ENCODE measurements around the gene ANAPC7. TPM values are rescaled to one million over a fixed set of nuclear protein-coding genes. Genes with fewer than 3 reads are reported as not detected.

Gene ANAPC7
- polyA plus RNA-seq, 1 of the 3 experiments (the other 2 are of a cell fraction), result 58.9 TPM

DNA sequence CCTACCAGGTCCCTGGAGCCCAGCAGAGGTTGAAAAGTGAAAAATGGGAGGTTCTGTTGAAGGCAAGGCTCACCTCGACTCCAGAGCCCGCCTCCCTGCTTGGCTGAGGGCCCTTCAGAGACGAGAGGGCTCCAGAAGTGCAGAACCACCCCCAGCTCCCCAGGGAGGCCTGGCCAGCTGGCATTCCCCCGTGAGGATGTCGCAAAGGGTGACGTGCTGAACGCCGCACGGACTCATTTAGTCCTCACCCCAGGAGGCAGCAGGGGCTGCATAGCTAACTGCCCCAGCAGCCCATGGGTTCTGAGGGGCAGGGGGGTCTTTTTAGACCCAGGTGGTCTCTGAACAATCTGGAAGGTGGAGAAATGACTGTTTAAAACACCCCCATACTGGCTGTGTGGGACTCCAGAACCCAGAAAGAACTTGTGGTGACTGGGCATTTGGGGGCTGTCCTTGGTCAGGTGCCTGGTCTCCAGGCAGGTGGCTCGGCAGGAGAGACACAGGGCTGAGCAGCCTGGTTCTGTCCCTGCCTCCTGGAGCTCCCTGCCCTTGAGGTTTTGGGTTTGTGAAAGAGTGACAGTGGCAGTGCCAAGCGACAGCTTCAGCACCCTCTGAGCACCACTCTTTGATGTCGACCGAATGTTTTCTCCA, 32.0 kb downstream of the ANAPC7 start:
- H3K27me3 ChIP-seq (ENCODE audit: insufficient read depth), result no peaks in the 10 kb centered on the region
- H3K79me2 ChIP-seq (ENCODE audit: insufficient read depth), result no peaks in the 10 kb centered on the region
- TF ChIP-seq GATA2 (CRISPR knock-in tag; IDR thresholded peaks at IDR 0.05) (no peak), GABPA (IDR thresholded peaks at IDR 0.05; ENCODE audit: low read depth) (no peak), MEF2A (IDR thresholded peaks at IDR 0.05; ENCODE audit: borderline replicate concordance, low read depth) (no peak), SIN3A (IDR thresholded peaks at IDR 0.05; ENCODE audit: borderline replicate concordance, low read depth, low read length) (no peak), EP300 (IDR thresholded peaks at IDR 0.05; ENCODE audit: borderline replicate concordance in 1 of 2, low read depth in 1 of 2, low read length in 1 of 2) (no peak), USF1 (IDR thresholded peaks at IDR 0.05; ENCODE audit: borderline replicate concordance, low read depth) (no peak), RXRA (IDR thresholded peaks at IDR 0.05; ENCODE audit: borderline replicate concordance, low read depth) (no peak), MAX (IDR thresholded peaks at IDR 0.05; ENCODE audit: low read depth) (no peak), MXI1 (IDR thresholded peaks at IDR 0.05; ENCODE audit: low read depth, low read length) (no peak)
- peaks cover 18 to 54% of the 10 kb centered on the region in 2 experiments for H3K36me3 ChIP-seq (replicated peaks in 1 of 2; ENCODE audit: control insufficient read depth in 1 of 2, insufficient read depth in 2 of 2, low read length in 1 of 2)
- no peak overlapping the region for H3K27ac ChIP-seq (ENCODE audit: low read depth in 2 of 2, low read length in 1 of 2)
- POLR2A ChIA-PET, result no interaction called here
- no peak overlapping the region for H2AFZ ChIP-seq (ENCODE audit: low read depth)
- CTCF ChIA-PET, result interaction anchor here (0.7 to 1.8 kb wide), 4 partner anchors 13 to 55 kb away, joined by 3 to 4 read pairs (median 3); no protein-coding TSS in a partner anchor
- WGBS (ENCODE audit: low lambda C conversion rate), result 87% methylated on average over 10 of the region's 13 CpGs
- no peak overlapping the region for H3K4me2 ChIP-seq
- no peaks in the 10 kb centered on the region for H4K20me1 ChIP-seq (ENCODE audit: insufficient read depth)
- H3K9me3 ChIP-seq, result no peaks in the 10 kb centered on the region
- H3K9ac ChIP-seq, result no peak overlapping the region
- peaks cover 0 to 13% of the 10 kb centered on the region in 2 experiments; a peak in 1 of 4 replicates for H3K4me1 ChIP-seq (ENCODE audit: control insufficient read depth in 1 of 2, insufficient read depth in 2 of 2, low read depth in 1 of 2, low read length in 1 of 2)
- DNase-seq, result no peak
- H3F3A ChIP-seq (replicated peaks; ENCODE audit: insufficient read depth), result no peaks in the 10 kb centered on the region
- H3K4me3 ChIP-seq (ENCODE audit: low read depth in 2 of 2, low read length in 1 of 2), result no peak overlapping the region
- H3K9me2 ChIP-seq, result no peaks in the 10 kb centered on the region

DNA sequence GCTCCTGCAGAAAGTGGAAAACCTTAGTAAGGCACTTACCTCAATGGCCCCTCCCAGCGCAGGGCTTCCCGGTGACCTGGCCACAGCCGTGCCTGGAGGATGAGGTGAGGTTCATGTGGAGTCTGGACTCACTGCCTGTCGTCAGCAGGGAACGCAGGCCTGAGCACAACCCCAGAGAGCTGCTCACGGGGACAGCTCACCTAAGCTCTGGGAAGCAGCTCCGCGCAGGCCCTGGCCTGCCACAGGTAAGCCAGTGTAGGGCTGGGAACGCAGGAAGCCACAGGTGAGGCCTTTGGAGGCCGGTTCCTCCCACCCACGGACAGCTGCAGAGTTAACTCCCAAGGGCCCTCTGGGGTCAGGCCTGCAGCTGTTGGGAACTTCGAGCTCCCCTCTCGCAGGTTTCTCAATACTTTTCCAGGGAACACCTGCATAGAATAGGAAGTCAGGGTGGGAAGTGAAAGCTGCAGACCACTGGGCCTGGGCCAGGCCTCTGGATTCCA, 32.7 kb downstream of the ANAPC7 start:
- ChIA-PET POLR2A (no interaction called here), CTCF (interaction anchor here (0.7 to 1.0 kb wide), 2 partner anchors 13 to 56 kb away, joined by 3 read pairs; no protein-coding TSS in a partner anchor)
- Histone ChIP-seq H3K27me3 (ENCODE audit: insufficient read depth) (no peaks in the 10 kb centered on the region), H3K4me3 (ENCODE audit: low read depth in 2 of 2, low read length in 1 of 2) (no peak overlapping the region), H3K4me1 (ENCODE audit: control insufficient read depth in 1 of 2, insufficient read depth in 2 of 2, low read depth in 1 of 2, low read length in 1 of 2) (peaks cover 0 to 13% of the 10 kb centered on the region in 2 experiments; a peak in 1 of 4 replicates), H2AFZ (ENCODE audit: low read depth) (no peak overlapping the region), H4K20me1 (ENCODE audit: insufficient read depth) (no peaks in the 10 kb centered on the region), H3K9me3 (no peaks in the 10 kb centered on the region), H3K4me2 (no peak overlapping the region), H3K27ac (ENCODE audit: low read depth in 2 of 2, low read length in 1 of 2) (no peak overlapping the region), H3K9me2 (no peaks in the 10 kb centered on the region), H3K9ac (no peak overlapping the region), H3K36me3 (replicated peaks in 1 of 2; ENCODE audit: control insufficient read depth in 1 of 2, insufficient read depth in 2 of 2, low read length in 1 of 2) (peaks cover 10 to 50% of the 10 kb centered on the region in 2 experiments), H3K79me2 (ENCODE audit: insufficient read depth) (no peaks in the 10 kb centered on the region), H3F3A (replicated peaks; ENCODE audit: insufficient read depth) (no peaks in the 10 kb centered on the region)
- 91% methylated on average over 6 of the region's 13 CpGs for WGBS (ENCODE audit: low lambda C conversion rate)
- DNase-seq, result no peak
- TF ChIP-seq GABPA (IDR thresholded peaks at IDR 0.05; ENCODE audit: low read depth) (no peak), FOXJ3 (CRISPR knock-in tag; IDR thresholded peaks at IDR 0.05) (no peak), EP300 (IDR thresholded peaks at IDR 0.05; ENCODE audit: borderline replicate concordance in 1 of 2, low read depth in 1 of 2, low read length in 1 of 2) (no peak), RFX5 (IDR thresholded peaks at IDR 0.05; ENCODE audit: low read length) (no peak), USF1 (IDR thresholded peaks at IDR 0.05; ENCODE audit: borderline replicate concordance, low read depth) (no peak), EZH2phosphoT487 (IDR thresholded peaks at IDR 0.05; ENCODE audit: borderline replicate concordance, low read depth) (no peak), MEF2A (IDR thresholded peaks at IDR 0.05; ENCODE audit: borderline replicate concordance, low read depth) (no peak), YY1 (IDR thresholded peaks at IDR 0.05; ENCODE audit: low read depth) (no peak), POLR2AphosphoS5 (IDR thresholded peaks at IDR 0.05; ENCODE audit: low read depth, low read length) (no peak), USF2 (IDR thresholded peaks at IDR 0.05; ENCODE audit: borderline replicate concordance, low read depth, low read length) (no peak), TEAD4 (IDR thresholded peaks at IDR 0.05; ENCODE audit: borderline replicate concordance, insufficient read depth) (no peak)
- TF ChIP-seq, protein P1, sequence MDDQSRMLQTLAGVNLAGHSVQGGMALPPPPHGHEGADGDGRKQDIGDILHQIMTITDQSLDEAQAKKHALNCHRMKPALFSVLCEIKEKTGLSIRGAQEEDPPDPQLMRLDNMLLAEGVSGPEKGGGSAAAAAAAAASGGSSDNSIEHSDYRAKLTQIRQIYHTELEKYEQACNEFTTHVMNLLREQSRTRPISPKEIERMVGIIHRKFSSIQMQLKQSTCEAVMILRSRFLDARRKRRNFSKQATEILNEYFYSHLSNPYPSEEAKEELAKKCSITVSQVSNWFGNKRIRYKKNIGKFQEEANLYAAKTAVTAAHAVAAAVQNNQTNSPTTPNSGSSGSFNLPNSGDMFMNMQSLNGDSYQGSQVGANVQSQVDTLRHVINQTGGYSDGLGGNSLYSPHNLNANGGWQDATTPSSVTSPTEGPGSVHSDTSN (IDR thresholded peaks at IDR 0.05), result no peak
- TF ChIP-seq, protein P2, sequence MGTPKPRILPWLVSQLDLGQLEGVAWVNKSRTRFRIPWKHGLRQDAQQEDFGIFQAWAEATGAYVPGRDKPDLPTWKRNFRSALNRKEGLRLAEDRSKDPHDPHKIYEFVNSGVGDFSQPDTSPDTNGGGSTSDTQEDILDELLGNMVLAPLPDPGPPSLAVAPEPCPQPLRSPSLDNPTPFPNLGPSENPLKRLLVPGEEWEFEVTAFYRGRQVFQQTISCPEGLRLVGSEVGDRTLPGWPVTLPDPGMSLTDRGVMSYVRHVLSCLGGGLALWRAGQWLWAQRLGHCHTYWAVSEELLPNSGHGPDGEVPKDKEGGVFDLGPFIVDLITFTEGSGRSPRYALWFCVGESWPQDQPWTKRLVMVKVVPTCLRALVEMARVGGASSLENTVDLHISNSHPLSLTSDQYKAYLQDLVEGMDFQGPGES (IDR thresholded peaks at IDR 0.05; ENCODE audit: low read depth, low read length), result no peak

Measured in SK-N-SH (cell line).